ENCODE data around the gene NUSAP1. TPM values are rescaled to one million over a fixed set of nuclear protein-coding genes. Genes with fewer than 3 reads are reported as not detected.
A peak's percentile ranks its signal among the peaks of the same experiment; 100 is the strongest.
"Not testable (repeated sequence)": the region's sequence is repeated elsewhere in the genome, so short reads cannot be mapped to it uniquely, and the experiment has no call there.

NUSAP1 gene
- total RNA-seq, 2 donors from 2014 or later: 118 to 185 TPM

GRCh38 chr15:41423979-41424659 is 91.4 kb downstream of the NUSAP1 start:
- Histone ChIP-seq H3K4me1 (ENCODE audit: control insufficient read depth, insufficient read depth, low read length) (no peaks in the 10 kb centered on the region), H3K27me3 (ENCODE audit: control insufficient read depth, insufficient read depth, low read length, poor library complexity, severe bottlenecking) (no peaks in the 10 kb centered on the region), H3K9me3 (ENCODE audit: control insufficient read depth, low read length) (no peaks in the 10 kb centered on the region), H3K27ac (ENCODE audit: low read depth, low read length) (no peak overlapping the region), H3K4me3 (ENCODE audit: low read length) (no peak overlapping the region), H3K36me3 (ENCODE audit: control insufficient read depth, insufficient read depth, low read length) (peaks cover 11% of the 10 kb centered on the region), H3K9ac (ENCODE audit: extremely low read depth, low read length, poor library complexity, severe bottlenecking) (no peak overlapping the region)
- Mint-ChIP-seq H3K36me3 (ENCODE audit: low read depth) (peaks cover 15% of the 10 kb centered on the region), H3K27ac (no peak overlapping the region), H3K4me3 (no peak overlapping the region), H3K9me3 (no peaks in the 10 kb centered on the region), H3K4me1 (peaks cover 4% of the 10 kb centered on the region), H3K27me3 (ENCODE audit: insufficient read depth) (no peaks in the 10 kb centered on the region)
- no peak for DNase-seq
- TF ChIP-seq CTCF (conservative IDR thresholded peaks at IDR 0.05): no peak
- 95 to 100% methylated on average over 7 of the region's 7 CpGs for WGBS, 2 experiments (ENCODE audit: insufficient coverage in 1 of 2, insufficient read length in 1 of 2)

GRCh38 chr15:41424809-41425208 is 92.1 kb downstream of the NUSAP1 start:
- WGBS, 2 experiments (ENCODE audit: insufficient coverage in 1 of 2, insufficient read length in 1 of 2): 96 to 97% methylated on average over 14 of the region's 14 CpGs
- H3K9me3 ChIP-seq (ENCODE audit: control insufficient read depth, low read length): no peaks in the 10 kb centered on the region
- H3K27ac ChIP-seq (ENCODE audit: low read depth, low read length): no peak overlapping the region
- Mint-ChIP-seq H3K27me3 (ENCODE audit: insufficient read depth) (no peaks in the 10 kb centered on the region), H3K27ac (no peak overlapping the region), H3K4me3 (no peak overlapping the region), H3K36me3 (ENCODE audit: low read depth) (peaks cover 15% of the 10 kb centered on the region), H3K4me1 (peaks cover 4% of the 10 kb centered on the region), H3K9me3 (no peaks in the 10 kb centered on the region)
- H3K4me1 ChIP-seq (ENCODE audit: control insufficient read depth, insufficient read depth, low read length): no peaks in the 10 kb centered on the region
- no peak overlapping the region for H3K4me3 ChIP-seq (ENCODE audit: low read length)
- no peak overlapping the region for H3K9ac ChIP-seq (ENCODE audit: extremely low read depth, low read length, poor library complexity, severe bottlenecking)
- DNase-seq: peak; percentile 52
- H3K27me3 ChIP-seq (ENCODE audit: control insufficient read depth, insufficient read depth, low read length, poor library complexity, severe bottlenecking): no peaks in the 10 kb centered on the region
- TF ChIP-seq CTCF (conservative IDR thresholded peaks at IDR 0.05): peak; percentile 44
- H3K36me3 ChIP-seq (ENCODE audit: control insufficient read depth, insufficient read depth, low read length): peaks cover 11% of the 10 kb centered on the region

GRCh38 chr15:41425907-41426306 is 93.2 kb downstream of the NUSAP1 start:
- H3K27me3 Mint-ChIP-seq (ENCODE audit: insufficient read depth); H3K4me1 ChIP-seq (ENCODE audit: control insufficient read depth, insufficient read depth, low read length); H3K4me3 ChIP-seq (ENCODE audit: low read length); DNase-seq; H3K9me3 Mint-ChIP-seq; H3K9ac ChIP-seq (ENCODE audit: extremely low read depth, low read length, poor library complexity, severe bottlenecking); H3K4me3 Mint-ChIP-seq; H3K27ac ChIP-seq (ENCODE audit: low read depth, low read length); H3K27me3 ChIP-seq (ENCODE audit: control insufficient read depth, insufficient read depth, low read length, poor library complexity, severe bottlenecking); H3K4me1 Mint-ChIP-seq; H3K9me3 ChIP-seq (ENCODE audit: control insufficient read depth, low read length): not testable (repeated sequence)
- H3K36me3 Mint-ChIP-seq (ENCODE audit: low read depth): peaks cover 15% of the 10 kb centered on the region
- peaks cover 11% of the 10 kb centered on the region for H3K36me3 ChIP-seq (ENCODE audit: control insufficient read depth, insufficient read depth, low read length)
- H3K27ac Mint-ChIP-seq: peak overlapping the region; percentile 20
- WGBS, 2 experiments (ENCODE audit: insufficient coverage in 1 of 2, insufficient read length in 1 of 2): 92 to 96% methylated on average over 5 of the region's 5 CpGs

All from endodermal cell (in vitro differentiated cells).